Upper lobe of left lung (tissue), 6 donors: ENCODE results near the gene NCAM2. TPM values are rescaled to one million over a fixed set of nuclear protein-coding genes. Genes with fewer than 3 reads are reported as not detected.

Experiments used
- ATAC-seq, 2 donors: fragments of 200-7000 bp; cut with Tn5 transposase; one replicate each; pipeline ENCODE4 v1.9.1; 2022; ENCODE audit warnings: mild to moderate bottlenecking in 2 of 2, moderate library complexity in 2 of 2; ENCODE audit not compliant: low FRiP score in 2 of 2
- DNase-seq, 2 donors: peaks; one replicate each; pipeline ENCODE4 v3.0.0-alpha.2; 2019 to 2020
- H3K27ac ChIP-seq, 4 donors: fragments of 200-600 bp; sonication (generic); one replicate each; pipeline ENCODE4 v1.5.1; 2016 to 2019
- H3K27me3 ChIP-seq, 4 donors: fragments of 200-600 bp; sonication (generic); one replicate each; pipeline ENCODE4 v1.5.1; 2017 to 2019
- H3K36me3 ChIP-seq, 4 donors: fragments of 200-600 bp; sonication (generic); one replicate each; pipeline ENCODE4 v1.5.1; 2016 to 2019
- H3K4me1 ChIP-seq, 4 donors: fragments of 200-600 bp; sonication (generic); one replicate each; pipeline ENCODE4 v1.5.1; 2018 to 2019
- H3K4me3 ChIP-seq, 4 donors: fragments of 200-600 bp; sonication (generic); one replicate each; pipeline ENCODE4 v1.5.1; 2017 to 2019; ENCODE audit warnings: mild to moderate bottlenecking in 2 of 4, moderate library complexity in 1 of 4
- H3K9me3 ChIP-seq, 4 donors: fragments of 200-600 bp; sonication (generic); one replicate each; pipeline ENCODE4 v1.5.1; 2018 to 2019
- CTCF ChIP-seq, 6 experiments: fragments of 450-650 bp in 4 of 6; fragments of 200-600 bp in 2 of 6; sonication (generic) in 2 of 6; IDR thresholded peaks; one replicate each; pipeline ENCODE4 v1.5.1; 2016 to 2019; ENCODE audit warnings: antibody characterized with exemption in 6 of 6
- EP300 ChIP-seq, 4 donors: sonication (generic); formaldehyde crosslinking; IDR thresholded peaks; one replicate each; pipeline ENCODE4 v1.5.1; 2017; ENCODE audit warnings: antibody characterized with exemption in 4 of 4, control low read depth in 2 of 4
- POLR2A ChIP-seq, 4 donors: fragments of 450-650 bp; IDR thresholded peaks; one replicate each; pipeline ENCODE4 v1.5.1; 2016 to 2017; ENCODE audit warnings: antibody characterized with exemption in 4 of 4, mild to moderate bottlenecking in 2 of 4
- POLR2AphosphoS5 ChIP-seq, 2 donors: sonication (generic); formaldehyde crosslinking; IDR thresholded peaks; one replicate each; pipeline ENCODE4 v1.5.1; 2017; ENCODE audit warnings: antibody characterized with exemption in 2 of 2
- WGBS, 2 donors: methylation state at CpG; one replicate each; pipeline ENCODE4 v1.1.5; 2017 to 2018; 5-methylcytosine and 5-hydroxymethylcytosine counted together
- total RNA-seq, 6 donors: library from RNA; depleted of rRNA in 4 of 6; stranded (reverse); fragments of >200 nt in 4 of 6; gene quantifications; one replicate each; pipeline versions ENCODE4 v1.1.0 to v1.2.1, GENCODE V29; 2016 to 2021
- donor health status: DM: no; HTN: no; CAD: no; lungs with moderate emphysema.
- donor health status: DM: no; HTN: yes; CAD: no; lungs with severe emphysema.

Gene NCAM2
- total RNA-seq, 6 donors from 2014 or later = 2.0 to 8.6 (median 2.9) TPM

GRCh38 chr21:21366277-21366676 is 368.1 kb downstream of the NCAM2 start:
- DNase-seq (no peak), ATAC-seq (no peak)
- no peaks in the 10 kb centered on the region for H3K9me3 ChIP-seq
- TF ChIP-seq POLR2A (IDR thresholded peaks at IDR 0.05) (no peak), POLR2AphosphoS5 (IDR thresholded peaks at IDR 0.05) (no peak), EP300 (IDR thresholded peaks at IDR 0.05) (no peak), CTCF (IDR thresholded peaks at IDR 0.05) (no peak)
- no peaks in the 10 kb centered on the region for H3K27me3 ChIP-seq
- H3K4me1 ChIP-seq = no peaks in the 10 kb centered on the region
- no peak overlapping the region for H3K27ac ChIP-seq
- no peak overlapping the region for H3K4me3 ChIP-seq
- no peaks in the 10 kb centered on the region for H3K36me3 ChIP-seq

DNA sequence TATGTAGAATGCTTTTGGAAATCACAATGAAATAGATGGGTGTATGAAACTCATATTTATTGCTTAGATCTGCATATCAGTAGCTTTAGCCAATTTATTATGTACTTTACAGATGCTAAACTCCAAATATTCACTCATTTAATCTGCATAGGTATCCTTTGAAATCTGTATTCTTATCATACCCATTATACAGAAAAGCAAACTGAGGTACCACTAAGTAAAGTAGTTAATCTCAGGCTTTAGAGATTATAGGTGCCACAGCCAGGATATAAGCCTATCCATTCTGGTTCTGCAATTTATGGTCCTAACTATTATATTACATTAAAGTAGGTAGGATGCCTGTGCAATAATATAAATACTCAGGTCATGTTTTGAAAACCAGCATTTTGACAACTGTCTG is 369.4 kb downstream of the NCAM2 start:
- ATAC-seq (no peak), DNase-seq (no peak)
- no peaks in the 10 kb centered on the region for H3K36me3 ChIP-seq
- H3K4me3 ChIP-seq = no peak overlapping the region
- H3K4me1 ChIP-seq = no peaks in the 10 kb centered on the region
- H3K27ac ChIP-seq = no peak overlapping the region
- no peaks in the 10 kb centered on the region for H3K27me3 ChIP-seq
- TF ChIP-seq POLR2A (IDR thresholded peaks at IDR 0.05) (no peak), POLR2AphosphoS5 (IDR thresholded peaks at IDR 0.05) (no peak), CTCF (IDR thresholded peaks at IDR 0.05) (no peak), EP300 (IDR thresholded peaks at IDR 0.05) (no peak)
- H3K9me3 ChIP-seq = no peaks in the 10 kb centered on the region

DNA sequence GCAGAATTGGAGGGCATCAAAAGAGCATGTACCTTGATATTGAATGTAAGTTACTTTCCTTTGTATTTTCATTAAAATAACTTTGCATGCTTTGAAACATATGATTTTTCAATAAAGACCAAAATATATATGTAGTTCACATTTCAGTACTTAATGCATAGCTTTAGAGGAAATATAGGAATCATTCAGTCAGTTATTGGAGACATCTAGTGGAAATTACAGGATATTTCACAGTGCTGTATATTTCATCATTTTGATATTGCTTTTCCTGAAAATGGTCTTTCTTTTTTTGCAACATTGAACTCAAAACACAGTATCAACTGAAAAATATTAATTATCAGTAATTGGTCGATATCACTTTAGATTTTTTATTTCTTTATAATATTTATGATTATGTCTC is 375.8 kb downstream of the NCAM2 start:
- Histone ChIP-seq H3K27me3 (no peaks in the 10 kb centered on the region), H3K4me3 (no peak overlapping the region), H3K4me1 (no peaks in the 10 kb centered on the region), H3K9me3 (no peaks in the 10 kb centered on the region), H3K27ac (no peak overlapping the region), H3K36me3 (no peaks in the 10 kb centered on the region)
- no peak for TF ChIP-seq POLR2AphosphoS5 (IDR thresholded peaks at IDR 0.05)
- no peak for TF ChIP-seq CTCF (IDR thresholded peaks at IDR 0.05)
- no peak for TF ChIP-seq EP300 (IDR thresholded peaks at IDR 0.05)
- WGBS, 2 donors = 49 to 51% methylated on average over 1 of the region's 1 CpG
- DNase-seq = no peak
- ATAC-seq = no peak

- H3K27me3 ChIP-seq = no peaks in the 10 kb centered on the region
- TF ChIP-seq POLR2A (IDR thresholded peaks at IDR 0.05) (no peak), EP300 (IDR thresholded peaks at IDR 0.05) (no peak), POLR2AphosphoS5 (IDR thresholded peaks at IDR 0.05) (no peak), CTCF (IDR thresholded peaks at IDR 0.05) (no peak)
- no peak overlapping the region for H3K4me3 ChIP-seq
- H3K9me3 ChIP-seq = no peaks in the 10 kb centered on the region
- no peaks in the 10 kb centered on the region for H3K36me3 ChIP-seq
- H3K27ac ChIP-seq = no peak overlapping the region
- 65 to 74% methylated on average over 3 of the region's 3 CpGs for WGBS, 2 donors
- H3K4me1 ChIP-seq = no peaks in the 10 kb centered on the region
- DNase-seq = no peak
- no peak for ATAC-seq
Measured at GRCh38 chr21:21383126-21383525, 384.9 kb downstream of the NCAM2 start.

DNA sequence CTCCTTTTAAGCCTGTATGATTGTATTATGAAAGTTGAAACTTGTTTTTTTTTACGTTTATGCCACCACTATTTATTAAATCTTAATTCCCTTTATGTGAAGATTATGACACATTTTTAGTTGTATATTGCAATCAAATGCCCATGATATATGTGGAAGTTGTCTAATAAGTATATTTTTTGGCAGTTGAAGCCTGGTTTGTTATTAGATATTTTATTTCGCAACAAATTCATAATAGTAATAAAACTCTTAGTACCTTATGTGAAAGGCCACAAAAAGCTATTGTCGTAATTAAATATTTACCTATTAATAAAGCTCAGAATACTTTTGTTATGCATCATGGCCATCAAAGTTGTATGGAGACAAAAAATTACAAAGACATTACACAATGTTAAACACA is 386.8 kb downstream of the NCAM2 start:
- Histone ChIP-seq H3K9me3 (no peaks in the 10 kb centered on the region), H3K4me1 (no peaks in the 10 kb centered on the region), H3K36me3 (no peaks in the 10 kb centered on the region), H3K27me3 (no peaks in the 10 kb centered on the region), H3K4me3 (no peak overlapping the region), H3K27ac (no peak overlapping the region)
- no peak for DNase-seq
- 85 to 87% methylated on average over 3 of the region's 3 CpGs for WGBS, 2 donors
- TF ChIP-seq POLR2A (IDR thresholded peaks at IDR 0.05) = no peak
- TF ChIP-seq EP300 (IDR thresholded peaks at IDR 0.05) = no peak
- TF ChIP-seq POLR2AphosphoS5 (IDR thresholded peaks at IDR 0.05) = no peak
- TF ChIP-seq CTCF (IDR thresholded peaks at IDR 0.05) = no peak
- ATAC-seq = no peak
